HL-60 (cell line): ENCODE data around the gene JUNB.

ENCODE experiments used
- DNase-seq, 2 experiments: peaks; one replicate each; pipeline ENCODE4 v3.0.0-alpha.2; 2010 to 2020; ENCODE audit warnings: low read depth in 1 of 2, low spot score in 1 of 2
- H3K27ac ChIP-seq: fragments of 250-450 bp; sonication (Bioruptor Pico); replicated peaks from 2 replicates; pipeline ENCODE4 v1.5.1; 2020; ENCODE audit warnings: mild to moderate bottlenecking, moderate library complexity
- H3K27me3 ChIP-seq: fragments of 250-450 bp; sonication (Bioruptor Pico); 2 replicates; pipeline ENCODE4 v1.5.1; 2021; ENCODE audit warnings: mild to moderate bottlenecking, moderate library complexity; ENCODE audit not compliant: insufficient read depth, poor library complexity, severe bottlenecking
- H3K4me3 ChIP-seq: replicated peaks from 2 replicates; pipeline ENCODE4 v1.5.1; 2011; ENCODE audit warnings: mild to moderate bottlenecking, control low read depth, low read length; ENCODE audit not compliant: insufficient read depth
- CTCF ChIP-seq: IDR thresholded peaks from one replicate; pipeline ENCODE4 v1.5.1; 2011; ENCODE audit warnings: low read length, control low read depth, inconsistent platforms; ENCODE audit not compliant: insufficient read depth
- GABPA ChIP-seq: IDR thresholded peaks from 2 replicates; pipeline ENCODE4 v1.6.1; 2012; ENCODE audit warnings: low read depth
- POLR2AphosphoS5 ChIP-seq: IDR thresholded peaks from 2 replicates; pipeline ENCODE4 v1.6.1; 2012; ENCODE audit warnings: low read depth
- REST ChIP-seq: IDR thresholded peaks from 2 replicates; pipeline ENCODE4 v1.6.1; 2012; ENCODE audit warnings: low read depth; ENCODE audit not compliant: insufficient replicate concordance
- SPI1 ChIP-seq: IDR thresholded peaks from 2 replicates; pipeline ENCODE4 v1.6.1; 2012; ENCODE audit warnings: low read depth, mild to moderate bottlenecking, borderline replicate concordance

The JUNB gene

GRCh38 chr19:12754465-12755196 lies 36.7 kb upstream of the JUNB start:
- DNase-seq: no peak
- Histone ChIP-seq H3K4me3 (no peak overlapping the region), H3K27me3 (peaks cover 16% of the 10 kb centered on the region), H3K27ac (no peak overlapping the region)
- TF ChIP-seq REST: no peak
- no peak for TF ChIP-seq POLR2AphosphoS5
- TF ChIP-seq GABPA: no peak

GRCh38 chr19:12756150-12756883 lies 35.0 kb upstream of the JUNB start:
- peaks cover 11% of the 10 kb centered on the region for H3K27me3 ChIP-seq
- no peak for DNase-seq
- H3K4me3 ChIP-seq: no peak overlapping the region
- TF ChIP-seq SPI1: no peak
- no peak overlapping the region for H3K27ac ChIP-seq

- no peak for TF ChIP-seq REST
- peak; percentile 82 for TF ChIP-seq CTCF
- TF ChIP-seq GABPA: no peak
- no peak for TF ChIP-seq SPI1
- TF ChIP-seq POLR2AphosphoS5: no peak
- H3K27ac ChIP-seq: no peak overlapping the region
- no peak overlapping the region; the same call in 1 of the 2 replicates for H3K4me3 ChIP-seq
- peak in 1 of 2 experiments; percentile 59 for DNase-seq
- no peaks in the 10 kb centered on the region for H3K27me3 ChIP-seq
Measured at GRCh38 chr19:12757544-12758274, 33.6 kb upstream of the JUNB start.

- TF ChIP-seq CTCF (no peak), POLR2AphosphoS5 (no peak), SPI1 (no peak), REST (no peak), GABPA (no peak)
- H3K27me3 ChIP-seq: no peaks in the 10 kb centered on the region
- H3K27ac ChIP-seq: no peak overlapping the region
Measured at GRCh38 chr19:12759686-12760085, 31.6 kb upstream of the JUNB start.

More at GRCh38 chr19:12759686-12760085, 31.6 kb upstream of the JUNB start:
- no peak overlapping the region for H3K4me3 ChIP-seq
- DNase-seq: no peak
